Umbilical cord (tissue), 1 donor: ENCODE data around the gene CLPTM1. TPM values are rescaled to one million over a fixed set of nuclear protein-coding genes. Genes with fewer than 3 reads are reported as not detected.

Source experiments
- total RNA-seq: library from RNA; depleted of rRNA; stranded (reverse); fragments of >200 nt; gene quantifications from one replicate; pipeline ENCODE4 v1.2.3, GENCODE V29; 2014; ENCODE audit warnings: low replicate concordance; ENCODE audit not compliant: insufficient read depth

The CLPTM1 gene
- total RNA-seq, 1 donor from 2014 or later = 34.4 TPM

Other genes with a start within 250 kb of the CLPTM1 start
- 1.2 TPM for gene BCL3, start 206.7 kb upstream of the CLPTM1 start, total RNA-seq
- 4.1 TPM for gene CBLC, start 177.5 kb upstream of the CLPTM1 start, total RNA-seq
- gene BCAM, start 146.3 kb upstream of the CLPTM1 start, total RNA-seq = 22.6 TPM
- gene NECTIN2, start 109.1 kb upstream of the CLPTM1 start, total RNA-seq = 52.0 TPM
- 14.9 TPM for gene TOMM40, start 64.1 kb upstream of the CLPTM1 start, total RNA-seq
- gene APOE, start 49.6 kb upstream of the CLPTM1 start, total RNA-seq = 53.4 TPM
- not detected for gene APOC1, start 40.8 kb upstream of the CLPTM1 start, total RNA-seq
- not detected for gene APOC4, start 13.1 kb upstream of the CLPTM1 start, total RNA-seq
- gene APOC2, start 9.3 kb upstream of the CLPTM1 start, total RNA-seq = not detected
- 4.8 TPM for gene RELB, start 46.1 kb downstream of the CLPTM1 start, total RNA-seq
- 12.0 TPM for gene CLASRP, start 83.7 kb downstream of the CLPTM1 start, total RNA-seq
- not detected for gene ZNF296, start 121.1 kb downstream of the CLPTM1 start, total RNA-seq
- 3.1 TPM for gene GEMIN7, start 123.9 kb downstream of the CLPTM1 start, total RNA-seq
- 40.2 TPM for gene PPP1R37, start 137.8 kb downstream of the CLPTM1 start, total RNA-seq
- gene NKPD1, start 205.6 kb downstream of the CLPTM1 start, total RNA-seq = 0.48 TPM
- 12.5 TPM for gene TRAPPC6A, start 222.9 kb downstream of the CLPTM1 start, total RNA-seq
- gene BLOC1S3, start 223.4 kb downstream of the CLPTM1 start, total RNA-seq = 0.72 TPM